ENCODE results near the gene FAIM2. TPM values are rescaled to one million over a fixed set of nuclear protein-coding genes. Genes with fewer than 3 reads are reported as not detected.
A peak's percentile ranks its signal among the peaks of the same experiment; 100 is the strongest.

The FAIM2 gene
- total and polyA plus RNA-seq, 9 donors, result under 0.01 to 19.3 (median 2.4) TPM

- Histone ChIP-seq H3K9me3 (no peaks in the 10 kb centered on the region), H3K4me3 (no peak overlapping the region), H3K4me1 (ENCODE audit: insufficient read depth) (no peaks in the 10 kb centered on the region), H3K27me3 (no peaks in the 10 kb centered on the region), H3K27ac (no peak overlapping the region), H3K36me3 (no peaks in the 10 kb centered on the region)
- WGBS, 3 donors, result 94 to 96% (median 96%) methylated on average over 13 of the region's 13 CpGs
- no peak for TF ChIP-seq EP300 (IDR thresholded peaks at IDR 0.05)
- no peak for TF ChIP-seq POLR2A (IDR thresholded peaks at IDR 0.05)
- no peak for TF ChIP-seq CTCF (IDR thresholded peaks at IDR 0.05)
- intact Hi-C loops (cut with DNase I), result no loop called here
- no peak for DNase-seq
These were observed 15.1 kb downstream of the FAIM2 start for GRCh38 chr12:49888461-49889151.

- Histone ChIP-seq H3K36me3 (no peaks in the 10 kb centered on the region), H3K4me3 (no peak overlapping the region), H3K9me3 (no peaks in the 10 kb centered on the region), H3K4me1 (ENCODE audit: insufficient read depth) (no peaks in the 10 kb centered on the region), H3K27me3 (no peaks in the 10 kb centered on the region), H3K27ac (no peak overlapping the region)
- intact Hi-C loops (cut with DNase I), result no loop called here
- TF ChIP-seq CTCF (IDR thresholded peaks at IDR 0.05), result no peak
- TF ChIP-seq POLR2A (IDR thresholded peaks at IDR 0.05), result no peak
- TF ChIP-seq EP300 (IDR thresholded peaks at IDR 0.05), result no peak
- 81 to 85% (median 85%) methylated on average over 14 to 15 of the region's 15 CpGs for WGBS, 3 donors
- DNase-seq, result no peak
These were observed 15.9 kb downstream of the FAIM2 start for GRCh38 chr12:49887536-49888401.

- intact Hi-C loops (cut with DNase I), result no loop called here
- H3K4me3 ChIP-seq, result no peak overlapping the region
- no peaks in the 10 kb centered on the region for H3K36me3 ChIP-seq
- H3K4me1 ChIP-seq (ENCODE audit: insufficient read depth), result no peaks in the 10 kb centered on the region
- no peak overlapping the region for H3K27ac ChIP-seq
- H3K9me3 ChIP-seq, result no peaks in the 10 kb centered on the region
- DNase-seq, result peak in 1 of 5 donors; percentile 15
- WGBS, 3 donors, result 82 to 90% (median 88%) methylated on average over 9 of the region's 9 CpGs
- H3K27me3 ChIP-seq, result no peaks in the 10 kb centered on the region
- no peak for TF ChIP-seq CTCF (IDR thresholded peaks at IDR 0.05)
- no peak for TF ChIP-seq EP300 (IDR thresholded peaks at IDR 0.05)
- no peak for TF ChIP-seq POLR2A (IDR thresholded peaks at IDR 0.05)
These were observed 16.6 kb downstream of the FAIM2 start for GRCh38 chr12:49887091-49887490.

GRCh38 chr12:49885663-49886461 is 17.8 kb downstream of the FAIM2 start:
- no peaks in the 10 kb centered on the region for H3K27me3 ChIP-seq
- H3K36me3 ChIP-seq, result no peaks in the 10 kb centered on the region
- 52 to 60% (median 59%) methylated on average over 16 of the region's 16 CpGs for WGBS, 3 donors
- no peak for TF ChIP-seq CTCF (IDR thresholded peaks at IDR 0.05)
- no peak for TF ChIP-seq POLR2A (IDR thresholded peaks at IDR 0.05)
- no peak for TF ChIP-seq EP300 (IDR thresholded peaks at IDR 0.05)
- intact Hi-C loops (cut with DNase I), result no loop called here
- DNase-seq, result peak in 1 of 5 donors; percentile 19
- no peaks in the 10 kb centered on the region for H3K4me1 ChIP-seq (ENCODE audit: insufficient read depth)
- H3K9me3 ChIP-seq, result no peaks in the 10 kb centered on the region
- no peak overlapping the region for H3K4me3 ChIP-seq
- no peak overlapping the region for H3K27ac ChIP-seq
